ENCODE data around the gene NDEL1. TPM values are rescaled to one million over a fixed set of nuclear protein-coding genes. Genes with fewer than 3 reads are reported as not detected.

The NDEL1 gene
- total RNA-seq, 3 donors from 2014 or later: 57.5 to 80.5 (median 63.6) TPM

DNA sequence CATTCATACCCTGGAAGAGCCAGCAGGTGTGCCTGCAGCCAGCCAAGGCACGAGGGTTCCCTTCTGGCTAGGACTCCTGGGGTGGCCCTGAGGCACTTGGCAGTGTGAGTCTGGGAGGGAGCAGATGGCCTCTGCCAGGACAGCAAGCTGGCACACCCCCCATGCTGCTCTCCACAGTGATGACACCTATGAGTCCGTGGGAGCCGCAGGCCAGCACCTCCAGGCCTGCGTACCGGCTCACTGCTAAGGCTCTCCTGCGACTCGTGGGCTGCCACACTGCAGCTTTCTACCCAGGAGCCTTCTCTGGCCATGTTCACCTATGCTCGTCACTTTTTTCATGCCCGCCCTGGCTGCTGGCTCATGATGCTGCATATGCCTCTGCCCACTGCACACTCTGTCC is 68.1 kb downstream of the NDEL1 start:
- no peak for DNase-seq
- H3K36me3 ChIP-seq (ENCODE audit: low read depth): no peaks in the 10 kb centered on the region
- intact Hi-C loops (cut with DNase I, micrococcal nuclease): no loop called here

GRCh38 chr17:8504460-8505207 is 69.0 kb downstream of the NDEL1 start:
- H3K36me3 ChIP-seq (ENCODE audit: low read depth): no peaks in the 10 kb centered on the region
- no peak for TF ChIP-seq CTCF (IDR thresholded peaks at IDR 0.05)
- DNase-seq (no peak), ATAC-seq (no peak)
- H3K9me3 ChIP-seq: no peaks in the 10 kb centered on the region
- intact Hi-C loops (cut with DNase I, micrococcal nuclease): no loop called here
- no peaks in the 10 kb centered on the region for H3K4me1 ChIP-seq (ENCODE audit: low read depth)
- H3K4me3 ChIP-seq: no peak overlapping the region

More for the DNA sequence above, 68.1 kb downstream of the NDEL1 start:
- ATAC-seq: no peak
- Histone ChIP-seq H3K9me3 (no peaks in the 10 kb centered on the region), H3K4me1 (ENCODE audit: low read depth) (no peaks in the 10 kb centered on the region), H3K4me3 (no peak overlapping the region)
- TF ChIP-seq CTCF (IDR thresholded peaks at IDR 0.05): no peak

GRCh38 chr17:8506145-8506544 is 70.5 kb downstream of the NDEL1 start:
- no peak for TF ChIP-seq CTCF (IDR thresholded peaks at IDR 0.05)
- intact Hi-C loops (cut with DNase I, micrococcal nuclease): no loop called here
- DNase-seq (no peak), ATAC-seq (no peak)
- H3K36me3 ChIP-seq (ENCODE audit: low read depth): no peaks in the 10 kb centered on the region
- no peaks in the 10 kb centered on the region for H3K9me3 ChIP-seq
- no peaks in the 10 kb centered on the region for H3K4me1 ChIP-seq (ENCODE audit: low read depth)
- no peak overlapping the region for H3K4me3 ChIP-seq

DNA sequence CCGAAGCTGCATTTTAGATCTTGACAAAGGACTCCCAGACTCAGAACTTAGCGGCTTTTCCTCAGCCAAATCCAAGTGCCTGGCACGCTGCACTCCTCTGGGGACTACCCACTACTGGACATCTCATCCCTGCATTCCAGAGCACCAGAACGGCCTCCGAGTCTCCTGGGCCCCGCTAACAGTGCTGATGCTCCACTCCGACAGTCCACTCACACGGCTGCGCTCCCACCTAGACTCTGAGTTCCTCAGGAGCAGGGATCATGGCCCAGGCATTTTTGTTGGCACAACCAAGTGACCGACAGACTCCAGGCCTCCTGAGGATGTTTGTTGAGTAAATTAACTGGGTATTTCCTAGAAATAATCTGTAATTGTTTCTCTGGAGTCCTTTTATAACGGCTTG is 79.1 kb downstream of the NDEL1 start:
- TF ChIP-seq CTCF (IDR thresholded peaks at IDR 0.05): no peak
- H3K36me3 ChIP-seq (ENCODE audit: low read depth): no peaks in the 10 kb centered on the region

More for the DNA sequence above, 79.1 kb downstream of the NDEL1 start:
- Histone ChIP-seq H3K9me3 (no peaks in the 10 kb centered on the region), H3K4me3 (no peak overlapping the region), H3K4me1 (ENCODE audit: low read depth) (no peaks in the 10 kb centered on the region)
- intact Hi-C loops (cut with DNase I, micrococcal nuclease): no loop called here
- ATAC-seq: no peak
- DNase-seq: no peak

Other genes with a start within 250 kb of the NDEL1 start
- 10 to 100 TPM; 10.5 to 11.4 (median 11.0) TPM for gene BORCS6, start 245.7 kb upstream of the NDEL1 start, total RNA-seq
- 10 to 100 TPM in 1 of 3 donors, 1 to 10 TPM in 2; 5.2 to 27.3 (median 5.7) TPM for gene AURKB, start 225.3 kb upstream of the NDEL1 start, total RNA-seq
- 10 to 100 TPM; 35.6 to 59.6 (median 57.7) TPM for gene CTC1, start 187.8 kb upstream of the NDEL1 start, total RNA-seq
- 10 to 100 TPM; 18.7 to 31.7 (median 30.1) TPM for gene PFAS, start 186.6 kb upstream of the NDEL1 start, total RNA-seq
- gene RANGRF, start 147.2 kb upstream of the NDEL1 start, total RNA-seq: 10 to 100 TPM; 11.5 to 26.9 (median 15.5) TPM
- 10 to 100 TPM in 1 of 3 donors, 1 to 10 TPM in 2; 8.4 to 10.3 (median 9.3) TPM for gene SLC25A35, start 140.5 kb upstream of the NDEL1 start, total RNA-seq
- gene ARHGEF15, start 125.6 kb upstream of the NDEL1 start, total RNA-seq: 1 to 10 TPM; 2.1 to 3.0 (median 2.8) TPM
- not detected for gene ODF4, start 96.0 kb upstream of the NDEL1 start, total RNA-seq
- gene RPL26, start 52.7 kb upstream of the NDEL1 start, total RNA-seq: 1,000 to 10,000 TPM; 1,217 to 1,361 (median 1,229) TPM
- gene RNF222, start 38.1 kb upstream of the NDEL1 start, total RNA-seq: not detected
- gene MYH10, start 194.8 kb downstream of the NDEL1 start, total RNA-seq: 10 to 100 TPM in 2 of 3 donors, 1 to 10 TPM in 1; 4.3 to 23.8 (median 10.1) TPM

Data from mucosa of descending colon (tissue), 3 donors.